Activated CD8-positive, alpha-beta memory T cell treated with anti-CD3 and anti-CD28 coated beads for 24 hours (primary cell): Measurements from ENCODE around the gene GOLGA8S.
"Not testable (repeated sequence)": the region's sequence is repeated elsewhere in the genome, so short reads cannot be mapped to it uniquely, and the experiment has no call there.

ENCODE experiments used
- DNase-seq: peaks from one replicate; pipeline ENCODE4 v3.0.0-alpha.2; 2020

The GOLGA8S gene

GRCh38 chr15:23399207-23399606 lies 44.7 kb downstream of the GOLGA8S start:
- not testable (repeated sequence) for DNase-seq

GRCh38 chr15:23401627-23402026 lies 47.1 kb downstream of the GOLGA8S start:
- DNase-seq = no peak

GRCh38 chr15:23402140-23402539 lies 47.6 kb downstream of the GOLGA8S start:
- DNase-seq = no peak

- no peak for DNase-seq
These were observed 48.0 kb downstream of the GOLGA8S start for GRCh38 chr15:23402544-23402943.

GRCh38 chr15:23403550-23403949 lies 49.0 kb downstream of the GOLGA8S start:
- DNase-seq = no peak

DNA sequence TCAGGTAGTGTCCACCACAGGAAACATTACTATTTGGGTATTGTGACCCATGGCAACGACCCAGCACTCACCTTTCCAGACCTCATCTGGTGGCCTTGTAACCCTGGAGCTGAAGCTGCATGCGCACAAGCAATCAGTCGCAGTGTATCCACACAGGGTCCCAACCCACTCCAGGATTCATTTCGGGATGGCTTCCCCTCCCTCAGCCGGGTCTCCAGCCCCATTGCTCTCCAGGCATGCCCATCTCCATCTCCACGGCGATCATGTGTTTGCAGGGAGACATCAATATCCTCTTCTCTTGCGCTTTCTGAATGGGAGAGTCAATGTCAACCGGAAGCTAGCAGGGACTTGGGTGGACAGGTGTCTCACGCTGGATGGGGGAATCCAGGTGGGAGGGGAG lies 57.3 kb downstream of the GOLGA8S start:
- DNase-seq = no peak

GRCh38 chr15:23412881-23413600 lies 58.5 kb downstream of the GOLGA8S start:
- DNase-seq = not testable (repeated sequence)
